Osteocyte (in vitro differentiated cells): ENCODE results near the gene EXOC6B. TPM values are rescaled to one million over a fixed set of nuclear protein-coding genes. Genes with fewer than 3 reads are reported as not detected.

Experiments used
- DNase-seq: peaks from one replicate; pipeline ENCODE4 v3.0.0; 2021; ENCODE audit warnings: mixed read lengths; ENCODE audit not compliant: unreplicated experiment; ENCODE audit errors: extremely low spot score
- H3K27ac Mint-ChIP-seq: one replicate; pipeline ENCODE4 v1.8.0; 2021; ENCODE audit warnings: mild to moderate bottlenecking, mixed read lengths; ENCODE audit not compliant: unreplicated experiment
- H3K27me3 Mint-ChIP-seq: one replicate; pipeline ENCODE4 v1.8.0; 2021; ENCODE audit warnings: mixed read lengths; ENCODE audit not compliant: unreplicated experiment
- H3K36me3 Mint-ChIP-seq: one replicate; pipeline ENCODE4 v1.8.0; 2021; ENCODE audit warnings: mixed read lengths; ENCODE audit not compliant: unreplicated experiment
- H3K4me1 Mint-ChIP-seq: one replicate; pipeline ENCODE4 v1.8.0; 2021; ENCODE audit warnings: mixed read lengths; ENCODE audit not compliant: unreplicated experiment
- H3K4me3 Mint-ChIP-seq: one replicate; pipeline ENCODE4 v1.8.0; 2021; ENCODE audit warnings: mild to moderate bottlenecking, moderate library complexity, mixed read lengths; ENCODE audit not compliant: unreplicated experiment
- H3K9me3 Mint-ChIP-seq: one replicate; pipeline ENCODE4 v1.8.0; 2021; ENCODE audit warnings: mixed read lengths; ENCODE audit not compliant: unreplicated experiment
- total RNA-seq: library from RNA; stranded (reverse); gene quantifications from 2 replicates; pipeline ENCODE4 v1.2.1, GENCODE V29; 2021
- TF ChIP-seq, protein P1 (sequence below): fragments of 200-600 bp; sonication (generic); IDR thresholded peaks from 2 replicates; pipeline ENCODE4 v1.5.0; 2021; ENCODE audit warnings: antibody characterized with exemption, mild to moderate bottlenecking, moderate library complexity

Gene EXOC6B
- total RNA-seq, 1 donor from 2014 or later: 33.8 TPM

DNA sequence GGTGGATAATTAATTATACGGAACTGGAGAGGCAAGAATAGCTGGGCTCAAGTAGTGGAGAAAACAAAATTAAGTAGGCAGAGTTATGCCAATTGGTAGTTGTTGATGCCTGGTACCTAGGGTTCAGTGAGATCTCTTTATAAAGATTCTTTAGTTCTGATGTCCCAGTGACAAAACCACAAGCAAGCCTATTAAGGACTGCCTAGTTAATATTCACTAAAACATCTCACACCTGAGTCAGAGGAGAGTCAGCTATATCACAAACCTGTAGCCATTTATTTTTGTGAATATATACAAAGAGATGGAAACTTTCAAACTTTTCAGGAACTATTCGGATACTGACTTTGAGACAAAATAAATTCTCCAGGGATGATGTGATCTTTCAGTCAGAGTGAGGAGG lies 464.3 kb downstream of the EXOC6B start:
- Mint-ChIP-seq H3K27ac (no peak overlapping the region), H3K9me3 (no peaks in the 10 kb centered on the region)
- TF ChIP-seq, protein P1, sequence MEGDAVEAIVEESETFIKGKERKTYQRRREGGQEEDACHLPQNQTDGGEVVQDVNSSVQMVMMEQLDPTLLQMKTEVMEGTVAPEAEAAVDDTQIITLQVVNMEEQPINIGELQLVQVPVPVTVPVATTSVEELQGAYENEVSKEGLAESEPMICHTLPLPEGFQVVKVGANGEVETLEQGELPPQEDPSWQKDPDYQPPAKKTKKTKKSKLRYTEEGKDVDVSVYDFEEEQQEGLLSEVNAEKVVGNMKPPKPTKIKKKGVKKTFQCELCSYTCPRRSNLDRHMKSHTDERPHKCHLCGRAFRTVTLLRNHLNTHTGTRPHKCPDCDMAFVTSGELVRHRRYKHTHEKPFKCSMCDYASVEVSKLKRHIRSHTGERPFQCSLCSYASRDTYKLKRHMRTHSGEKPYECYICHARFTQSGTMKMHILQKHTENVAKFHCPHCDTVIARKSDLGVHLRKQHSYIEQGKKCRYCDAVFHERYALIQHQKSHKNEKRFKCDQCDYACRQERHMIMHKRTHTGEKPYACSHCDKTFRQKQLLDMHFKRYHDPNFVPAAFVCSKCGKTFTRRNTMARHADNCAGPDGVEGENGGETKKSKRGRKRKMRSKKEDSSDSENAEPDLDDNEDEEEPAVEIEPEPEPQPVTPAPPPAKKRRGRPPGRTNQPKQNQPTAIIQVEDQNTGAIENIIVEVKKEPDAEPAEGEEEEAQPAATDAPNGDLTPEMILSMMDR: no peak

DNA sequence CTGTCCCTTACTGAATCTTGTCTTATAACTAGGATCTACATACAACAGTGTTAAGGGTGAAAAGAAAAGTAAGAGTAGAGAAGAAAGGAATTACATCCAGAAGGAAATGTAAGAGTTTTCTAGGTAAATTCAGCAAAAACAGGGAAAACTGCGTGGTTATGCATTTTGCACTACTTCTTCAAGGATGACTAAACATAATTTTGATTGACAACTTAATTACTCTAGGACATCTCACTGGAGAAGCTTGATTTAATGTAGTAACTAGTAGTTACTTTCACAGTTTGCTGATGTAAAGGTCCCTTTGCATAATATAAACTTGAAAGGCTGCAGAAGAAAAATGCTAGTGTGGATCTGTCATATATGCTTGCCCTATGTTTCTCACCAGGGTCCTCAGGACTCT lies 464.8 kb downstream of the EXOC6B start:
- Mint-ChIP-seq H3K27ac (no peak overlapping the region), H3K27me3 (no peaks in the 10 kb centered on the region), H3K9me3 (no peaks in the 10 kb centered on the region), H3K4me3 (no peak overlapping the region), H3K36me3 (peaks cover 2% of the 10 kb centered on the region), H3K4me1 (no peaks in the 10 kb centered on the region)
- TF ChIP-seq, protein P1: no peak
- no peak for DNase-seq

More for the DNA sequence above, 464.3 kb downstream of the EXOC6B start:
- Mint-ChIP-seq H3K4me1 (no peaks in the 10 kb centered on the region), H3K36me3 (peaks cover 2% of the 10 kb centered on the region), H3K27me3 (no peaks in the 10 kb centered on the region), H3K4me3 (no peak overlapping the region)
- no peak for DNase-seq

DNA sequence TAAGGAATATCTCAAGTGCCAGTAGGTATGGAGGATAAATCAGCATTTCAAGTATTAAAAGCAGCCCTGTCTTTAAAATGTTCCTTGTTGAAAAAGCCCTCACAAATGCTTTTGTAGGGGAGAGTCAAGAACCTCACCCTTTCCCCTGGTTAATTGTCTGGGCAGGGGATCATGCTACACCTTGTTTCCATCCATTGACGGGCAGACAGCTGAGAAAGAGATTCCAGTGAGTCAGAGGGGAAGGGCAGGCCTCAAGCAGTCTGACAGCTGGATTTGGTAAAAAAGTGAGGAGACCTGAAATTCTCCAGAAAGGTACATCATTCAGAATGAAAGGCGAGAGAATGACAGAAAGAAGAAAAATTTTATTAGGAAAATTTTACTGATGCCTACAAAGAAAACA lies 475.0 kb downstream of the EXOC6B start:
- TF ChIP-seq, protein P1: no peak
- no peak overlapping the region for H3K27ac Mint-ChIP-seq
- H3K36me3 Mint-ChIP-seq: peaks cover 3% of the 10 kb centered on the region
- H3K9me3 Mint-ChIP-seq: no peaks in the 10 kb centered on the region
- no peak overlapping the region for H3K4me3 Mint-ChIP-seq
- no peak for DNase-seq
- no peaks in the 10 kb centered on the region for H3K27me3 Mint-ChIP-seq
- H3K4me1 Mint-ChIP-seq: no peaks in the 10 kb centered on the region

DNA sequence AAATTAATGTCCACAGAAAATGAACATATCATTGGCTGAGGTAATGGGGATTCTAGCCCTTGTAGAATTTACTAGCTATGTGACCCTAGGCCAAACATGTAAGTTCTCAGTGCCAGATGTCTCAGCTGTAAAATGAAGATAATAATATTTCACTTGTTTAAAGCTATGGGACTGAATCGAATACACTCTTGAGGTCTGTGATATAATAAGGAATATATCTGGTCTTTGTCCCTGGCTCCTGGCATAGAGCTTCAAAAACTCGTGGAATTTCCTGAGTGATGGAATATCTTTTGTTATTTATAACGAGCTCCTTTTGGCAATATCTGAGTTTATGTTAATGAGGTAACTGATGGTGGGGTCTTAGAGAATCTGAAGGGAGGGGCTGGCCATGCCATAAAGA lies 476.8 kb downstream of the EXOC6B start:
- H3K4me1 Mint-ChIP-seq: no peaks in the 10 kb centered on the region
- H3K9me3 Mint-ChIP-seq: peaks cover 8% of the 10 kb centered on the region
- no peak overlapping the region for H3K27ac Mint-ChIP-seq
- H3K4me3 Mint-ChIP-seq: no peak overlapping the region
- DNase-seq: no peak
- H3K27me3 Mint-ChIP-seq: no peaks in the 10 kb centered on the region
- H3K36me3 Mint-ChIP-seq: peaks cover 10% of the 10 kb centered on the region
- TF ChIP-seq, protein P1: no peak

DNA sequence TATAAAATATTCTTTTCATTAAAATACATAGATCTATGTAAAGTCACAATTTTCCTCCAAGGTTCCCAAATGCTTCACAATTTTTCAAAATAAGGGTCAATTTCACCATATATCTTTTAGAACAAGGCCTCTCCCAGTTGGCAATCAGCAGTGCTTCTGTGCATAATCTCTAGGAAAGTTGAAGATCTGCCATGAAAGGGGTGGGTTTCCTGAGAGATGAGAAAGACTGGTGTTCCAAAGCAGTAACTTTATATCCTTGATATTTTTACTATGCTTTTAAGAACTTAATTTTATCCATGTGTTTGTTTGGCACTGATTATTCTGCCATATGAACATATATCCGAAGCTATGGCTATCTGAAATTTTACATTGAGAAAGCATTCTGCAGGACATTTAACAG lies 478.8 kb downstream of the EXOC6B start:
- Mint-ChIP-seq H3K27me3 (no peaks in the 10 kb centered on the region), H3K4me1 (no peaks in the 10 kb centered on the region), H3K9me3 (peaks cover 12% of the 10 kb centered on the region), H3K4me3 (no peak overlapping the region), H3K36me3 (peaks cover 12% of the 10 kb centered on the region), H3K27ac (no peak overlapping the region)
- DNase-seq: no peak
- TF ChIP-seq, protein P1: no peak
